Activated CD4-positive, alpha-beta T cell treated with anti-CD3 and anti-CD28 coated beads for 36 hours (primary cell): ENCODE measurements around the gene LHFPL2. TPM values are rescaled to one million over a fixed set of nuclear protein-coding genes. Genes with fewer than 3 reads are reported as not detected.

Experiments
- ATAC-seq: fragments of 200-7000 bp; cut with Tn5 transposase; one replicate; pipeline ENCODE4 v1.10.0; 2021; ENCODE audit warnings: mild to moderate bottlenecking, moderate library complexity
- CTCF ChIA-PET: fragments of 350-600 bp; sonication (Branson Sonifier 250); formaldehyde crosslinking; loops from one replicate; lab custom pipeline; 2021; ENCODE audit warnings: antibody characterized with exemption; lab: Charles Lee
- POLR2A ChIA-PET: fragments of 350-600 bp; sonication (Branson Sonifier 250); formaldehyde crosslinking; loops from one replicate; lab custom pipeline; 2021; ENCODE audit warnings: antibody characterized with exemption, inconsistent platforms; lab: Charles Lee
- DNase-seq: peaks from one replicate; pipeline ENCODE4 v3.0.0-alpha.2; 2020
- H3K27ac Mint-ChIP-seq: one replicate; pipeline ENCODE4 v1.8.0; 2021; ENCODE audit warnings: mixed read lengths
- H3K27me3 Mint-ChIP-seq: one replicate; pipeline ENCODE4 v1.8.0; 2021; ENCODE audit warnings: mixed read lengths
- H3K36me3 Mint-ChIP-seq: one replicate; pipeline ENCODE4 v1.8.0; 2021; ENCODE audit warnings: low read depth, mixed read lengths
- H3K4me1 Mint-ChIP-seq: one replicate; pipeline ENCODE4 v1.8.0; 2021; ENCODE audit warnings: mixed read lengths
- H3K4me3 Mint-ChIP-seq: one replicate; pipeline ENCODE4 v1.8.0; 2021; ENCODE audit warnings: mild to moderate bottlenecking, moderate library complexity, mixed read lengths
- H3K9me3 Mint-ChIP-seq: one replicate; pipeline ENCODE4 v1.8.0; 2021; ENCODE audit warnings: low read depth, mixed read lengths
- intact Hi-C, 2 experiments: fragments of 100-400 bp; cut with DNase I in 1 of 2; cut with micrococcal nuclease in 1 of 2; formaldehyde crosslinking; loops; one replicate each; pipeline versions ENCODE4 v1.14.2 to v1.15.1; 2022 to 2024; cut with DNase I, micrococcal nuclease
- total RNA-seq, 2 experiments: library from RNA; stranded (reverse); gene quantifications; one replicate each; pipeline ENCODE4 v1.2.3, GENCODE V29; 2021

The LHFPL2 gene
- total RNA-seq, 2 experiments from 2014 or later, result 0.14 to 0.21 TPM

GRCh38 chr5:78662323-78662722 is 13.8 kb upstream of the LHFPL2 start:
- Mint-ChIP-seq H3K27me3 (peaks cover 12% of the 10 kb centered on the region), H3K9me3 (no peaks in the 10 kb centered on the region), H3K4me3 (no peak overlapping the region), H3K36me3 (no peaks in the 10 kb centered on the region), H3K4me1 (no peaks in the 10 kb centered on the region), H3K27ac (no peak overlapping the region)
- ChIA-PET CTCF (no interaction called here), POLR2A (no interaction called here)
- ATAC-seq (no peak), DNase-seq (no peak)
- intact Hi-C loops, result no loop called here

- ChIA-PET CTCF (no interaction called here), POLR2A (no interaction called here)
- intact Hi-C loops, result no loop called here
- no peak overlapping the region for H3K4me3 Mint-ChIP-seq
- H3K9me3 Mint-ChIP-seq, result no peaks in the 10 kb centered on the region
- no peak overlapping the region for H3K27ac Mint-ChIP-seq
- DNase-seq (no peak), ATAC-seq (no peak)
- H3K36me3 Mint-ChIP-seq, result no peaks in the 10 kb centered on the region
- no peaks in the 10 kb centered on the region for H3K4me1 Mint-ChIP-seq
- peaks cover 14% of the 10 kb centered on the region for H3K27me3 Mint-ChIP-seq
Observed at GRCh38 chr5:78661691-78662090, 13.1 kb upstream of the LHFPL2 start.

DNA sequence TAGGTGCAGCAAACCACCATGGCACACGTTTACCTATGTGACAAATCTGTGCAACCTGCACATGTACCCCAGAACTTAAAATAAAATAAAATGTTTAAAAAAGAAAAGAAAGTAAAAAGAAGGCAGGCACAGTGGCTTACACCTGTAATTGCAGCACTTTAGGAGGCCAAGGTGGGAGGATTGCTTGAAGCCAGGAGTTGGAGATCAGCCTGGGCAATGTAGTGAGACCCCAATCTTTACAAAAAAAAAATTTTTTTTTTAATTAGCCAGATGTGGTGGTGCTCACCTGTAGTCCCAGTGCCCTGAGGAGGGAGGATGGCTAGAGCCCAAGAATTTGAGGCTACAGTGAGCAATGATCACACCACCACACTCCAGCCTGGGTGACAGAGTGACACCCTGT is 12.5 kb upstream of the LHFPL2 start:
- intact Hi-C loops, result no loop called here
- POLR2A ChIA-PET, result no interaction called here
- Mint-ChIP-seq H3K4me1 (no peaks in the 10 kb centered on the region), H3K27me3 (peaks cover 13% of the 10 kb centered on the region), H3K9me3 (no peaks in the 10 kb centered on the region), H3K36me3 (no peaks in the 10 kb centered on the region), H3K4me3 (no peak overlapping the region), H3K27ac (no peak overlapping the region)
- DNase-seq (no peak), ATAC-seq (no peak)
- CTCF ChIA-PET, result interaction anchor here (0.7 kb wide), 1 partner anchor 123 kb away, joined by 3 read pairs; no protein-coding TSS in a partner anchor

GRCh38 chr5:78660401-78660800 is 11.8 kb upstream of the LHFPL2 start:
- Mint-ChIP-seq H3K4me3 (no peak overlapping the region), H3K9me3 (no peaks in the 10 kb centered on the region), H3K27me3 (peaks cover 12% of the 10 kb centered on the region), H3K4me1 (no peaks in the 10 kb centered on the region), H3K36me3 (no peaks in the 10 kb centered on the region), H3K27ac (no peak overlapping the region)
- ChIA-PET CTCF (interaction anchor here (0.7 kb wide), 1 partner anchor 123 kb away, joined by 3 read pairs; no protein-coding TSS in a partner anchor), POLR2A (no interaction called here)
- ATAC-seq (no peak), DNase-seq (no peak)
- intact Hi-C loops, result no loop called here

DNA sequence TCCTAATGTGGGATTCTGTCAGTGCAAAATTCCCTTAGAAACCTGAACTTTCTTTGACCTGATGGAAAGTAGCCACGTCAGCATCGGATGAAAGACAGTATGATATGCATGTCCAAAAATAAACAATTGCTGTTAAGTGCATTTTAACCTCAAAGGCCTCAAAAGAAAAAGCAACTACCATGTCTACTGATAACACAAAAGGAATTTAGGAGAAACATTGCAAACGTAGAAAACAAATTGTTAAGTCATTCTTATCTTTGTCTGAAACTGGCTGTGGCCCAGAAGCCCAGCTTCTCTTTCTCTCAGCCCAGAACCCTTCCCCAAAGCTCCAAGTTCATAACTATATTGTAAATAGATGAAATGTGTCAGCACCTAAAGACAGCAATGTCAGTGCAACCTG is 11.1 kb upstream of the LHFPL2 start:
- H3K36me3 Mint-ChIP-seq, result no peaks in the 10 kb centered on the region
- DNase-seq, result no peak
- intact Hi-C loops, result no loop called here
- ChIA-PET CTCF (no interaction called here), POLR2A (no interaction called here)
- H3K27ac Mint-ChIP-seq, result no peak overlapping the region
- H3K4me1 Mint-ChIP-seq, result no peaks in the 10 kb centered on the region
- no peak for ATAC-seq
- no peaks in the 10 kb centered on the region for H3K9me3 Mint-ChIP-seq
- H3K27me3 Mint-ChIP-seq, result peaks cover 13% of the 10 kb centered on the region
- H3K4me3 Mint-ChIP-seq, result no peak overlapping the region

- no peak for ATAC-seq
- H3K4me3 Mint-ChIP-seq, result no peak overlapping the region
- no peaks in the 10 kb centered on the region for H3K9me3 Mint-ChIP-seq
- CTCF ChIA-PET, result interaction anchor here (1.4 kb wide), 1 partner anchor 30 kb away, joined by 3 read pairs; no protein-coding TSS in a partner anchor
- no peaks in the 10 kb centered on the region for H3K4me1 Mint-ChIP-seq
- no peak for DNase-seq
- intact Hi-C loops, result no loop called here
- no peaks in the 10 kb centered on the region for H3K36me3 Mint-ChIP-seq
- H3K27me3 Mint-ChIP-seq, result peaks cover 15% of the 10 kb centered on the region
- no peak overlapping the region for H3K27ac Mint-ChIP-seq
- POLR2A ChIA-PET, result no interaction called here
Observed at GRCh38 chr5:78659114-78659513, 10.5 kb upstream of the LHFPL2 start.

DNA sequence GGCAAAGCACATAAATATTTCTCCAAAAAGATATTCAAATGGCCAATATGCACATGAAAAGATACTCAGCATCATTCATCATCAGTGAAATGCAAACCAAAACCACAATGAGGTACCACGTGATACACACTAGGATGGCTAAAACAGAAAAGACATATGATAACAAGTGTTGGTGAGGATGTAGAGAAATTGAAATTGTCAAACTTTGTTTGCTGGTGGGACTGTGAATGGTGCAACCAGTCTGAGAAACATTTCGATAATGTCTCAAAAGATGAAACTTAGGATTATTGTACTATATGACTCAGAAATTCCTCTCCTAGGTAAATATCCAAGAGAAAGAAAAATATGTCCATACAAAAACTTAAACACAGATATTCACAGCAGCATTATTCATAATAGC is 8.6 kb upstream of the LHFPL2 start:
- POLR2A ChIA-PET, result no interaction called here

GRCh38 chr5:78655746-78656290 is 7.2 kb upstream of the LHFPL2 start:
- ATAC-seq (no peak), DNase-seq (no peak)
- ChIA-PET POLR2A (no interaction called here), CTCF (interaction anchor here (0.6 kb wide), 2 partner anchors 29 to 164 kb away, joined by 3 read pairs; no protein-coding TSS in a partner anchor)
- H3K27ac Mint-ChIP-seq, result no peak overlapping the region
- no peaks in the 10 kb centered on the region for H3K36me3 Mint-ChIP-seq
- H3K9me3 Mint-ChIP-seq, result no peaks in the 10 kb centered on the region
- intact Hi-C loops, result no loop called here
- peaks cover 22% of the 10 kb centered on the region for H3K27me3 Mint-ChIP-seq
- H3K4me3 Mint-ChIP-seq, result no peak overlapping the region
- H3K4me1 Mint-ChIP-seq, result no peaks in the 10 kb centered on the region

More for the DNA sequence above, 8.6 kb upstream of the LHFPL2 start:
- Mint-ChIP-seq H3K9me3 (no peaks in the 10 kb centered on the region), H3K4me3 (no peak overlapping the region), H3K36me3 (no peaks in the 10 kb centered on the region), H3K27me3 (peaks cover 22% of the 10 kb centered on the region), H3K4me1 (no peaks in the 10 kb centered on the region), H3K27ac (no peak overlapping the region)
- intact Hi-C loops, result no loop called here
- CTCF ChIA-PET, result no interaction called here
- ATAC-seq (no peak), DNase-seq (no peak)

GRCh38 chr5:78654386-78654785 is 5.8 kb upstream of the LHFPL2 start:
- no peak for ATAC-seq
- POLR2A ChIA-PET, result no interaction called here
- Mint-ChIP-seq H3K36me3 (no peaks in the 10 kb centered on the region), H3K9me3 (no peaks in the 10 kb centered on the region), H3K4me3 (no peak overlapping the region), H3K27me3 (peaks cover 32% of the 10 kb centered on the region), H3K4me1 (peaks cover 3% of the 10 kb centered on the region), H3K27ac (no peak overlapping the region)
- CTCF ChIA-PET, result no interaction called here
- intact Hi-C loops, result no loop called here
- no peak for DNase-seq

DNA sequence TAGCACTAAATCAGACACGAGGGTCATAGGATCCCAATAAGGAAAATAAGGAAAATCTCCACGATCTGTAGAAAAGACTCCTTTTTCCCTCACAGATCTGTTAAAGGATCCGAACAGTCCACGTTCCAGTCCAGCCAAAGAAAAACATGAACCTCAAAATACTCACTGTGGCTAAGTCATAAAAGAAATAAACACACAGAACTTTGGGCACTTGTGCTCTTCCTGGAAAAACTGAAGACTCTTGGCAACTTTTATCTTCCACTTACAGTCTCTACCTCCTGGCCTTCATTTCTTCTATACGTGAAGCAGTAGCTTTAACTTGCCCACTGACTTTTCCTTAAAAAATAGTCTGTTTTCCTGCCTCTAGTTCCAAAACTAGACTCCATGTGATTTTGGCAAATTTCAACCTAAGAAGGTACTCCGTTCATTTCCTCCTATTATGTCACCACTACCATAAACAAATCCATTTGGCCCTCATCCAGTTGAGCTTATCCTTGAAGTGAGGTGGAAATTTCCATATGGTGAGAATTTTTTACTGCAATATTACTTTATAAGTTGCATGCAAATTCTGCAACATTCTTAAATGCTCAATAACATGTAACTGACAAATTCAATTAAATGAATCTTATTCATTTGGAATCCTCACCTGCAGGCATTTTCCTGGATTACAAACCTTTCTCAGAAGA is 5.3 kb upstream of the LHFPL2 start:
- Mint-ChIP-seq H3K4me3 (no peak overlapping the region), H3K9me3 (no peaks in the 10 kb centered on the region), H3K27ac (no peak overlapping the region), H3K36me3 (no peaks in the 10 kb centered on the region), H3K27me3 (peaks cover 32% of the 10 kb centered on the region), H3K4me1 (peaks cover 3% of the 10 kb centered on the region)
- DNase-seq, result no peak
- intact Hi-C loops, result no loop called here
- ChIA-PET POLR2A (no interaction called here), CTCF (no interaction called here)
- ATAC-seq, result no peak

GRCh38 chr5:78653031-78653430 is 4.5 kb upstream of the LHFPL2 start:
- H3K4me3 Mint-ChIP-seq, result no peak overlapping the region
- DNase-seq (no peak), ATAC-seq (no peak)
- H3K4me1 Mint-ChIP-seq, result peaks cover 3% of the 10 kb centered on the region
- H3K27ac Mint-ChIP-seq, result no peak overlapping the region
- H3K36me3 Mint-ChIP-seq, result no peaks in the 10 kb centered on the region
- ChIA-PET CTCF (no interaction called here), POLR2A (no interaction called here)
- no peaks in the 10 kb centered on the region for H3K9me3 Mint-ChIP-seq
- intact Hi-C loops, result no loop called here
- H3K27me3 Mint-ChIP-seq, result peaks cover 30% of the 10 kb centered on the region

DNA sequence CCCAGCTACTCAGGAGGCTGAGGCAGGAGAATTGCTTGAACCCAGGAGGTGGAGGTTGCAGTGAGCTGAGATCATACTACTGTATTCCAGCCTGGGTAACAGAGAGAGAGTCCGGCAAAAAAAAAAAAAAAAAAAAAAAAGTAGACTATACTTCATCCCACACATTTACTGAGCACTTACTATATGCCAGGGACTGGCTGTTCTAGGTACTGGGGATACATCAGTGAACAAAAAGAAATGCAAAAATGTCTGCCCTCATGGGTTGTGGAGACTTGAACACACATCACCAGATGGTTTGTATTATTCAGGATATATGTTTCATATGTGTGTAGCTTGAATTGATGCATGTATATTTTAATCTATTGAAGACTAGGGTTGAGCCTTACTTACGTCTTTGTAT is 2.9 kb upstream of the LHFPL2 start:
- H3K9me3 Mint-ChIP-seq, result no peaks in the 10 kb centered on the region
- no peak for ATAC-seq
- peaks cover 11% of the 10 kb centered on the region for H3K4me1 Mint-ChIP-seq
- peaks cover 37% of the 10 kb centered on the region for H3K27me3 Mint-ChIP-seq
- DNase-seq, result no peak
- H3K36me3 Mint-ChIP-seq, result no peaks in the 10 kb centered on the region
- intact Hi-C loops, result no loop called here
- H3K4me3 Mint-ChIP-seq, result no peak overlapping the region
- H3K27ac Mint-ChIP-seq, result no peak overlapping the region
- ChIA-PET CTCF (no interaction called here), POLR2A (no interaction called here)
